ENCODE data around the gene RNU1-4.
A peak's percentile ranks its signal among the peaks of the same experiment; 100 is the strongest.
"Not testable (repeated sequence)": the region's sequence is repeated elsewhere in the genome, so short reads cannot be mapped to it uniquely, and the experiment has no call there.

The RNU1-4 gene

GRCh38 chr1:16740047-16740964 lies at the start of gene RNU1-4:
TSS of gene RNU1-4 (plus strand) at chr1:16740516.
- not testable (repeated sequence) for H3K27ac Mint-ChIP-seq, H3K36me3 Mint-ChIP-seq, H3K9me3 Mint-ChIP-seq, H3K4me1 Mint-ChIP-seq, H3K4me3 Mint-ChIP-seq, H3K27me3 Mint-ChIP-seq
- peak; percentile 100 for ATAC-seq

- H3K4me1 Mint-ChIP-seq, H3K4me3 Mint-ChIP-seq, H3K27ac Mint-ChIP-seq, H3K9me3 Mint-ChIP-seq, H3K36me3 Mint-ChIP-seq, H3K27me3 Mint-ChIP-seq: not testable (repeated sequence)
- ATAC-seq: peak; percentile 5
These were observed 49.2 kb upstream of the RNU1-4 start for GRCh38 chr1:16690971-16691682.

- not testable (repeated sequence) for H3K4me1 Mint-ChIP-seq, H3K27ac Mint-ChIP-seq, H3K36me3 Mint-ChIP-seq, H3K9me3 Mint-ChIP-seq, H3K27me3 Mint-ChIP-seq, ATAC-seq, H3K4me3 Mint-ChIP-seq
These were observed 48.0 kb upstream of the RNU1-4 start for GRCh38 chr1:16692283-16692682.

GRCh38 chr1:16692717-16693448 lies 47.4 kb upstream of the RNU1-4 start:
- H3K4me1 Mint-ChIP-seq, H3K27me3 Mint-ChIP-seq, H3K36me3 Mint-ChIP-seq, H3K27ac Mint-ChIP-seq, H3K4me3 Mint-ChIP-seq, H3K9me3 Mint-ChIP-seq: not testable (repeated sequence)
- ATAC-seq: peak; percentile 54

- ATAC-seq, H3K4me3 Mint-ChIP-seq: not testable (repeated sequence)
These were observed 46.6 kb upstream of the RNU1-4 start for GRCh38 chr1:16693449-16694307.

GRCh38 chr1:16694308-16694702 lies 46.0 kb upstream of the RNU1-4 start:
- H3K27me3 Mint-ChIP-seq, ATAC-seq, H3K36me3 Mint-ChIP-seq: not testable (repeated sequence)

More at GRCh38 chr1:16693449-16694307, 46.6 kb upstream of the RNU1-4 start:
- not testable (repeated sequence) for H3K36me3 Mint-ChIP-seq, H3K27me3 Mint-ChIP-seq, H3K4me1 Mint-ChIP-seq, H3K27ac Mint-ChIP-seq, H3K9me3 Mint-ChIP-seq

GRCh38 chr1:16696507-16697150 lies 43.7 kb upstream of the RNU1-4 start:
- not testable (repeated sequence) for ATAC-seq, H3K27me3 Mint-ChIP-seq, H3K9me3 Mint-ChIP-seq, H3K27ac Mint-ChIP-seq, H3K4me3 Mint-ChIP-seq, H3K4me1 Mint-ChIP-seq, H3K36me3 Mint-ChIP-seq

More at GRCh38 chr1:16694308-16694702, 46.0 kb upstream of the RNU1-4 start:
- H3K27ac Mint-ChIP-seq, H3K9me3 Mint-ChIP-seq, H3K4me3 Mint-ChIP-seq, H3K4me1 Mint-ChIP-seq: not testable (repeated sequence)

GRCh38 chr1:16697152-16697551 lies 43.2 kb upstream of the RNU1-4 start:
- H3K9me3 Mint-ChIP-seq, H3K4me3 Mint-ChIP-seq, H3K36me3 Mint-ChIP-seq, H3K27ac Mint-ChIP-seq, H3K27me3 Mint-ChIP-seq, ATAC-seq, H3K4me1 Mint-ChIP-seq: not testable (repeated sequence)

GRCh38 chr1:16699440-16699839 lies 40.9 kb upstream of the RNU1-4 start:
- not testable (repeated sequence) for H3K27ac Mint-ChIP-seq, H3K27me3 Mint-ChIP-seq, ATAC-seq, H3K9me3 Mint-ChIP-seq, H3K4me1 Mint-ChIP-seq, H3K4me3 Mint-ChIP-seq, H3K36me3 Mint-ChIP-seq

- H3K27ac Mint-ChIP-seq, H3K36me3 Mint-ChIP-seq, ATAC-seq, H3K4me3 Mint-ChIP-seq, H3K27me3 Mint-ChIP-seq, H3K4me1 Mint-ChIP-seq, H3K9me3 Mint-ChIP-seq: not testable (repeated sequence)
These were observed 40.0 kb upstream of the RNU1-4 start for GRCh38 chr1:16700138-16700895.

GRCh38 chr1:16701189-16701588 lies 39.1 kb upstream of the RNU1-4 start:
- not testable (repeated sequence) for H3K4me1 Mint-ChIP-seq, H3K4me3 Mint-ChIP-seq, H3K27me3 Mint-ChIP-seq, H3K27ac Mint-ChIP-seq, ATAC-seq, H3K9me3 Mint-ChIP-seq, H3K36me3 Mint-ChIP-seq

- H3K4me3 Mint-ChIP-seq, H3K9me3 Mint-ChIP-seq, ATAC-seq, H3K27me3 Mint-ChIP-seq, H3K4me1 Mint-ChIP-seq, H3K27ac Mint-ChIP-seq, H3K36me3 Mint-ChIP-seq: not testable (repeated sequence)
These were observed 38.0 kb upstream of the RNU1-4 start for GRCh38 chr1:16702280-16702679.

- H3K4me1 Mint-ChIP-seq, H3K9me3 Mint-ChIP-seq, H3K4me3 Mint-ChIP-seq, H3K27me3 Mint-ChIP-seq, H3K36me3 Mint-ChIP-seq, H3K27ac Mint-ChIP-seq: not testable (repeated sequence)
- peak; percentile 58 for ATAC-seq
These were observed 37.2 kb upstream of the RNU1-4 start for GRCh38 chr1:16703141-16703540.

- not testable (repeated sequence) for ATAC-seq, H3K4me1 Mint-ChIP-seq, H3K36me3 Mint-ChIP-seq, H3K27me3 Mint-ChIP-seq, H3K9me3 Mint-ChIP-seq, H3K4me3 Mint-ChIP-seq, H3K27ac Mint-ChIP-seq
These were observed 36.7 kb upstream of the RNU1-4 start for GRCh38 chr1:16703602-16704001.
